ENCODE results near the gene ESRRB.

The ESRRB gene

DNA sequence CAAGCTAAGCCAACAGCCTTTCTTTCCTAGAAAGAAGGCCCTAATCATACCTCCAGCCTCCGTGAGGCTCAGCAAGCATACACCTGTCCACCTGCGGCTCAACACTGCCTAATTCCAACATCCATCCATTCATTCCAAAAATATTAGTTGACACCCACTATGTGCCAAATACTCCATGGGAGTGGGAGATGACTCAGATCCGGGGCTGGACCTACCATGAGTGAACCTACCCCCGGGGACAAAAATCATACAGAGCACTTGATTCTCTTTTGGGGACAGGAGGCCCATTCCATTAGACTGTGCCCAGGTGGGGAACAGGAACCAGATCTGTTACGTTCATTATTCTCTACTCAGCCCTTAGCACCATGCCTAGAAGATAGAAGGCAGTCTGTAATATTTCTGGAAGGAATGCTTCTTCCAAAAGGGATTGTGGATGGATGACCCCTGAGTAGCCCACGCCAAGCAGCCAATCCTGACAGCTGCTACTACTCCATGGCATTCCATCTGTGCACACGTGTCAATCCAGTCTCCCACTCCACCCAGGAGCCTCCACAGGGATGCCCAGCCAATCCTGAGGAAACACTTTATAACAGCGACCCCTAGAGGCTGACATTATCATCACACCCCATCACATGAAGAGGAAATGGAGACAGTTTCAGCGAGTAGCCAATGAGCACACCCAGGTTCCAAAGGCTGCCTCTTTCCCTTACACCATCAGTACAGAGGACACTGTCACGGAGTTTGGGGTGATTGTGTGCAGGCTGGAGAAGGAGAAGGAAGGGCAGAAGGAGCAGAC, 170.7 kb downstream of the ESRRB start:
- Histone ChIP-seq H3K27ac (ENCODE audit: low read depth, low read length, severe bottlenecking) (no peak overlapping the region), H3K36me3 (ENCODE audit: control insufficient read depth, insufficient read depth, low read length) (no peaks in the 10 kb centered on the region), H3K9me3 (ENCODE audit: control insufficient read depth, low read length) (no peaks in the 10 kb centered on the region), H3K4me3 (ENCODE audit: extremely low read depth, insufficient read depth, low read length, poor library complexity, severe bottlenecking) (no peak overlapping the region), H3K4me1 (ENCODE audit: control insufficient read depth, insufficient read depth, low read length, poor library complexity, severe bottlenecking) (no peaks in the 10 kb centered on the region)
- 51 to 75% methylated on average over 4 to 5 of the region's 10 CpGs for WGBS, 2 experiments (ENCODE audit: insufficient coverage in 2 of 2)

DNA sequence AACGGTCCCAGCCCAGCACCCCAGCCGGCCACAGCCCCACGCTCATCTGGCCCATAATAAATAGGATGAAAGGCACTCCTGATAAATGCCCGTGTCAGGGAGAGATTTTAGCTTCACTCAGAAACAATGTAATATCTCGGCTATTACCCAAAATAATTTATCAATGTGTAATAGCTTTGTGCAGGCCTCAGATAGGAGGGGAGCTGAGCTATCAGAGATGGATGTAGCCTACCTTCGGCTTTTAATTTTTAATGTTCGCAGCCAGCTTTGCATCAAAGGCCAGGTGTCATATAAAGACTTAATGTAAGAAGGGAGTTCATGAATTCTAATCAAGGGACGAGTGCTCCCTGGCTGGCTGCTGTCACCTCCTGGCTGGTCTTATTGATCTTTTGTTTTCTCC, 171.9 kb downstream of the ESRRB start:
- H3K36me3 ChIP-seq (ENCODE audit: control insufficient read depth, insufficient read depth, low read length) = no peaks in the 10 kb centered on the region
- WGBS, 2 experiments (ENCODE audit: insufficient coverage in 2 of 2) = 74 to 86% methylated on average over 3 to 5 of the region's 8 CpGs

DNA sequence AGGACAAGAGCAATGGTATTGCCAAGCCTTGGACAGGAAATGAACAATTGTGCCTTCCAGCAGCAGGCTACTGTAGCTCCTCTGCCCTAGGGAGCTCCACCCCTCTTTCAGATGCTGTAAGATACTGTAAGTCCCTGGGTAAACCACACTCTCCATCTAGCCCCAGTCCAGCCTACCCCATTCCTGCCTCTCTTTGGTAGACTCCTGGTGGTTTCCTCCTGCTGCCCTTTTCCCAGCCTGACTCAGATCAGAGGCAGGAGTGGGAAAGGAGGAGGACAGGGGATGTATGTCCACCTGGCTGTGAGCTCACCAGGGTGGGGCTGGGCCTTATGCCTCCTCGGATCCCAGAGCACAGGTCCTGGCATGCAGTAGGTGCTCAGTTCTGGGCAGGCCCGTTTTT, 174.6 kb downstream of the ESRRB start:
- Histone ChIP-seq H3K27ac (ENCODE audit: low read depth, low read length, severe bottlenecking) (no peak overlapping the region), H3K9me3 (ENCODE audit: control insufficient read depth, low read length) (no peaks in the 10 kb centered on the region), H3K4me3 (ENCODE audit: extremely low read depth, insufficient read depth, low read length, poor library complexity, severe bottlenecking) (no peak overlapping the region), H3K36me3 (ENCODE audit: control insufficient read depth, insufficient read depth, low read length) (no peaks in the 10 kb centered on the region), H3K4me1 (ENCODE audit: control insufficient read depth, insufficient read depth, low read length, poor library complexity, severe bottlenecking) (no peaks in the 10 kb centered on the region)
- WGBS, 2 experiments (ENCODE audit: insufficient coverage in 2 of 2) = 67 to 80% methylated on average over 1 to 2 of the region's 2 CpGs

More for the DNA sequence above, 171.9 kb downstream of the ESRRB start:
- Histone ChIP-seq H3K4me1 (ENCODE audit: control insufficient read depth, insufficient read depth, low read length, poor library complexity, severe bottlenecking) (no peaks in the 10 kb centered on the region), H3K27ac (ENCODE audit: low read depth, low read length, severe bottlenecking) (no peak overlapping the region), H3K9me3 (ENCODE audit: control insufficient read depth, low read length) (no peaks in the 10 kb centered on the region), H3K4me3 (ENCODE audit: extremely low read depth, insufficient read depth, low read length, poor library complexity, severe bottlenecking) (no peak overlapping the region)

DNA sequence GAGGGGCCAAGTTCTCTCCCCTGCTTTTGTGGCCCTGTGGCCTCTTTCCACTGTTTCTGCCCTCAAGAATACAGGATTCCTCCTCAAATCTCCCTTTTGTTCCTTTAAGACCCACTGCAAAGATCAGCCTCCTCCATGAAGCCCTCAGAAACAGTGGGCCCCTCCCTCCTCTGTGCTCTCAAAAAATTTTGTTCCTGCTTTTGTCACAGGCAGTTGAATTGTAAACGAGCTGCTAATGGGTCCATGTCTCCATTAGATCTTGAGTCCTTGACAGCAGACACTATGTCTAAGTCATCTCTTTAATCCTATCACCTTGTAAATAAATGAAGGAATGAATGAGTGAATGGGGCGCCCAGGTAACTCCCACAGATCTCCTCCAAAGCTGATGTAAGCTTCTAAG, 175.2 kb downstream of the ESRRB start:
- Histone ChIP-seq H3K9me3 (ENCODE audit: control insufficient read depth, low read length) (no peaks in the 10 kb centered on the region), H3K4me3 (ENCODE audit: extremely low read depth, insufficient read depth, low read length, poor library complexity, severe bottlenecking) (no peak overlapping the region), H3K4me1 (ENCODE audit: control insufficient read depth, insufficient read depth, low read length, poor library complexity, severe bottlenecking) (no peaks in the 10 kb centered on the region), H3K36me3 (ENCODE audit: control insufficient read depth, insufficient read depth, low read length) (no peaks in the 10 kb centered on the region), H3K27ac (ENCODE audit: low read depth, low read length, severe bottlenecking) (no peak overlapping the region)
- WGBS, 2 experiments (ENCODE audit: insufficient coverage in 2 of 2) = 100% methylated on average over 1 of the region's 2 CpGs; no CpG with 5 or more reads in 1 of the 2 experiments

All from mesodermal cell (in vitro differentiated cells).